GM23338 (cell line): ENCODE measurements around the gene MROH2A. TPM values are rescaled to one million over a fixed set of nuclear protein-coding genes. Genes with fewer than 3 reads are reported as not detected.

Experiments used
- ATAC-seq: fragments of 200-7000 bp; cut with Tn5 transposase; 3 replicates; pipeline ENCODE4 v1.9.1; 2020
- DNase-seq: peaks from one replicate; pipeline ENCODE4 v3.0.0-alpha.2; 2015; ENCODE audit warnings: low spot score
- H2AFZ ChIP-seq: fragments of 200-600 bp; sonication (generic); 2 replicates; pipeline ENCODE4 v1.8.0; 2016; ENCODE audit warnings: antibody characterized with exemption, mild to moderate bottlenecking, moderate library complexity
- H3F3A ChIP-seq: fragments of 200-600 bp; sonication (generic); replicated peaks from 2 replicates; pipeline ENCODE4 v1.8.0; 2017; ENCODE audit warnings: antibody characterized with exemption, mixed run types, low read depth
- H3K27ac ChIP-seq: fragments of 200-600 bp; sonication (generic); 2 replicates; pipeline ENCODE4 v1.6.1; 2016; ENCODE audit warnings: low read depth
- H3K27me3 ChIP-seq: fragments of 200-600 bp; sonication (generic); 2 replicates; pipeline ENCODE4 v1.8.0; 2016; ENCODE audit warnings: mild to moderate bottlenecking, mixed run types, moderate library complexity; ENCODE audit not compliant: insufficient read depth
- H3K36me3 ChIP-seq: fragments of 200-600 bp; sonication (generic); 2 replicates; pipeline ENCODE4 v1.8.0; 2016; ENCODE audit warnings: mild to moderate bottlenecking; ENCODE audit not compliant: insufficient read depth
- H3K4me1 ChIP-seq: fragments of 200-600 bp; sonication (generic); 2 replicates; pipeline ENCODE4 v1.8.0; 2016; ENCODE audit warnings: mild to moderate bottlenecking, moderate library complexity; ENCODE audit not compliant: insufficient read depth
- H3K4me2 ChIP-seq: fragments of 200-600 bp; sonication (generic); 2 replicates; pipeline ENCODE4 v1.7.1; 2017; ENCODE audit warnings: mixed run types
- H3K4me3 ChIP-seq: fragments of 200-600 bp; sonication (generic); 2 replicates; pipeline ENCODE4 v1.6.1; 2016; ENCODE audit warnings: mixed run types
- H3K79me2 ChIP-seq: fragments of 200-600 bp; sonication (generic); replicated peaks from 2 replicates; pipeline ENCODE4 v1.8.0; 2017; ENCODE audit warnings: mild to moderate bottlenecking; ENCODE audit not compliant: insufficient read depth
- H3K9me2 ChIP-seq: fragments of 200-600 bp; sonication (generic); 2 replicates; pipeline ENCODE4 v1.8.0; 2017; ENCODE audit not compliant: insufficient read depth
- H4K20me1 ChIP-seq: fragments of 200-600 bp; sonication (generic); replicated peaks from 2 replicates; pipeline ENCODE4 v1.8.0; 2017; ENCODE audit warnings: mild to moderate bottlenecking; ENCODE audit not compliant: insufficient read depth
- H3K27ac Mint-ChIP-seq: 2 replicates; pipeline ENCODE4 v1.8.0; 2020; ENCODE audit warnings: inconsistent platforms, mild to moderate bottlenecking, moderate library complexity, mixed read lengths
- H3K27me3 Mint-ChIP-seq: 3 replicates; pipeline ENCODE4 v1.8.0; 2022; ENCODE audit warnings: low read depth, mild to moderate bottlenecking, moderate library complexity, mixed read lengths, inconsistent platforms; ENCODE audit not compliant: insufficient read depth, poor library complexity
- H3K36me3 Mint-ChIP-seq: 3 replicates; pipeline ENCODE4 v1.8.0; 2021; ENCODE audit warnings: low read depth, mild to moderate bottlenecking, inconsistent platforms, moderate library complexity, mixed read lengths
- H3K4me1 Mint-ChIP-seq: 3 replicates; pipeline ENCODE4 v1.8.0; 2020; ENCODE audit warnings: mild to moderate bottlenecking, inconsistent platforms, mixed read lengths
- H3K4me3 Mint-ChIP-seq: 3 replicates; pipeline ENCODE4 v1.8.0; 2021; ENCODE audit warnings: moderate library complexity, mild to moderate bottlenecking, inconsistent platforms, mixed read lengths
- H3K9me3 Mint-ChIP-seq: 3 replicates; pipeline ENCODE4 v1.8.0; 2020; ENCODE audit warnings: moderate library complexity, mild to moderate bottlenecking, inconsistent platforms, mixed read lengths
- CREB1 ChIP-seq: fragments of 250-450 bp; sonication (Bioruptor Pico); IDR thresholded peaks from 2 replicates; pipeline ENCODE4 v1.5.0; 2020; ENCODE audit warnings: low read depth, mild to moderate bottlenecking, moderate library complexity
- EZH2 ChIP-seq: fragments of 200-600 bp; sonication (generic); IDR thresholded peaks from one replicate; pipeline ENCODE4 v1.8.0; 2017; ENCODE audit warnings: antibody characterized with exemption, mild to moderate bottlenecking, low read depth; ENCODE audit not compliant: unreplicated experiment
- JUNB ChIP-seq: IDR thresholded peaks from one replicate; pipeline ENCODE4 v1.6.1; 2016; ENCODE audit warnings: antibody characterized with exemption; ENCODE audit not compliant: unreplicated experiment
- STAT1 ChIP-seq: IDR thresholded peaks from one replicate; pipeline ENCODE4 v1.6.1; 2016; ENCODE audit warnings: antibody characterized with exemption; ENCODE audit not compliant: unreplicated experiment
- polyA plus RNA-seq: library from polyadenylated mRNA; unstranded; fragments of >200 nt; fragmentation: Nextera tagmentation; extraction: Ambion mirVana; gene quantifications from 2 replicates; pipeline ENCODE4 v1.2.1, GENCODE V29; 2016
- total RNA-seq: library from RNA; depleted of rRNA; stranded (reverse); fragments of >200 nt; shearing (Covaris generic); gene quantifications from 2 replicates; pipeline ENCODE4 v1.2.3, GENCODE V29; 2014
- TF ChIP-seq, protein P1 (sequence below), 2 experiments: fragments of 200-600 bp in 1 of 2; sonication (generic) in 1 of 2; conservative IDR thresholded peaks; 2 replicates each; pipeline versions ENCODE4 v1.5.1 to v1.6.1; 2016 to 2017; ENCODE audit warnings: antibody characterized with exemption in 2 of 2, low read depth in 2 of 2, mild to moderate bottlenecking in 2 of 2, moderate library complexity in 1 of 2
- TF ChIP-seq, protein P2 (sequence below): fragments of 250-450 bp; sonication (Bioruptor Pico); IDR thresholded peaks from 2 replicates; pipeline ENCODE4 v1.5.0; 2020; ENCODE audit warnings: mild to moderate bottlenecking, moderate library complexity

Gene MROH2A
- total and polyA plus RNA-seq, 2 experiments from 2014 or later: not detected

DNA sequence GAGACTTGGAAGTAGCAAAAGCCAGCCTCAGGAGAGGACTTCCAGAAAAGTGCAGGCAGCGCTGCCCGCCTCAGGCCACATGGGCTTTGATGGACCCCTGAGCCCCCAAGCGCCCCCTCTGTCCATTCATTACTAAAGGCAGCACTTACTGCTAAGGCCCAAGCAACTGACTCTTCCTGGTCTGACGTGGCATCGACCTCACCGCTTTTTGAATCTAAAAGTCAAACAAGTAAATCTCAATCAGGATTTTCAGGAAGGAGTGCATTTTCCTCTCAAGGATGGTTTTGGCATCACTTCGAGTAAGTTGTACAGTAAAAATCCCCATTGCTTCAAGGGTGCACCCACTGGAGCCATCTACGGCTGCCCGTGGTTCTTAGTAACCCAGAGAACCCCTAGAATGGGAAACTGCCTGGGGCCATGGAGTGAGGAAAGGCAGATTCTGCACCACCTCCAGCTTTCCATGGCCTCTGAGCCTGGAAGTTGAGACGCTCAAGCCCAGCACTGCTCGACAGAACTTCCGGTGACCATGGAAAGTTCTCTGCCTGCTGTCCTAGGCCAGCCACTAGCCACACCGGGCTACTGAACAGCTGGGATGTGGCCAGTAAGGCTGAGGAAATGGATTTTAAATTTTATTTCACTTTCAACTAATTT, 69.2 kb downstream of the MROH2A start:
- Mint-ChIP-seq H3K4me3 (no peak overlapping the region), H3K4me1 (peaks cover 5% of the 10 kb centered on the region), H3K36me3 (peaks cover 99% of the 10 kb centered on the region), H3K9me3 (no peaks in the 10 kb centered on the region), H3K27ac (no peak overlapping the region), H3K27me3 (peaks cover 12% of the 10 kb centered on the region)
- TF ChIP-seq, protein P1, sequence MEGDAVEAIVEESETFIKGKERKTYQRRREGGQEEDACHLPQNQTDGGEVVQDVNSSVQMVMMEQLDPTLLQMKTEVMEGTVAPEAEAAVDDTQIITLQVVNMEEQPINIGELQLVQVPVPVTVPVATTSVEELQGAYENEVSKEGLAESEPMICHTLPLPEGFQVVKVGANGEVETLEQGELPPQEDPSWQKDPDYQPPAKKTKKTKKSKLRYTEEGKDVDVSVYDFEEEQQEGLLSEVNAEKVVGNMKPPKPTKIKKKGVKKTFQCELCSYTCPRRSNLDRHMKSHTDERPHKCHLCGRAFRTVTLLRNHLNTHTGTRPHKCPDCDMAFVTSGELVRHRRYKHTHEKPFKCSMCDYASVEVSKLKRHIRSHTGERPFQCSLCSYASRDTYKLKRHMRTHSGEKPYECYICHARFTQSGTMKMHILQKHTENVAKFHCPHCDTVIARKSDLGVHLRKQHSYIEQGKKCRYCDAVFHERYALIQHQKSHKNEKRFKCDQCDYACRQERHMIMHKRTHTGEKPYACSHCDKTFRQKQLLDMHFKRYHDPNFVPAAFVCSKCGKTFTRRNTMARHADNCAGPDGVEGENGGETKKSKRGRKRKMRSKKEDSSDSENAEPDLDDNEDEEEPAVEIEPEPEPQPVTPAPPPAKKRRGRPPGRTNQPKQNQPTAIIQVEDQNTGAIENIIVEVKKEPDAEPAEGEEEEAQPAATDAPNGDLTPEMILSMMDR (conservative IDR thresholded peaks at IDR 0.05; ENCODE audit: low read depth in 2 of 2): 0 out of 4 replicates have a peak, but pooled peaks of 1 of the 2 experiments have one; percentile 11
- no peak for TF ChIP-seq JUNB
- no peaks in the 10 kb centered on the region for H3F3A ChIP-seq
- H3K4me2 ChIP-seq: no peak overlapping the region
- H3K27me3 ChIP-seq: no peaks in the 10 kb centered on the region
- no peak overlapping the region for H3K27ac ChIP-seq
- ATAC-seq: no peak; the same call in 2 of the 3 replicates
- peaks cover 88% of the 10 kb centered on the region for H3K79me2 ChIP-seq
- H3K4me3 ChIP-seq: no peak overlapping the region
- DNase-seq: no peak
- peaks cover 91% of the 10 kb centered on the region for H3K36me3 ChIP-seq
- peaks cover 2% of the 10 kb centered on the region; the same call in 1 of the 2 replicates for H3K4me1 ChIP-seq
- peaks cover 48% of the 10 kb centered on the region for H4K20me1 ChIP-seq
- H2AFZ ChIP-seq: no peak overlapping the region
- H3K9me2 ChIP-seq: no peaks in the 10 kb centered on the region

DNA sequence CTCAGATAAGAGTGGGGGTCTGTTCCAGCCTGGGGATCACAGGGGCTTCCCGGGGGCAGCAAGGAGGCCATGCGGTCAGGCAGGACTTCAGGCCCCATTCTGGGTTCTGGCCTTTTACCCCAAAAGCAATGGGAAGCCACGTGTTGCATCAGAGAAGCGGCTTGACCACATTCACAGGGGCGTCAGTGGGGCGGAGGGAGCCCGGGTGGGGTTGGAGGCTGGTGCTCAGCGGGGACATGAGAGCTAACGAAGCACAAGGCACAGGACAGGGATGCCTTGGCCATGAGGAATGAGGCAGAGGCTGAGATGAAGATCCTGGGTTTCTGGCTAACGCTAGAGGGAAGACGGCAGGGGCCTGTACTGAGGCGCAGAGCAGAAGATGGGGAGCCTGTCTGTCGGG, 70.1 kb downstream of the MROH2A start:
- DNase-seq: no peak
- peaks cover 10% of the 10 kb centered on the region for H3K27me3 Mint-ChIP-seq
- ATAC-seq: no peak
- H3K9me3 Mint-ChIP-seq: no peaks in the 10 kb centered on the region
- Histone ChIP-seq H3K4me2 (no peak overlapping the region), H3F3A (no peaks in the 10 kb centered on the region), H3K36me3 (peaks cover 90% of the 10 kb centered on the region), H3K4me3 (no peak overlapping the region), H3K9me2 (no peaks in the 10 kb centered on the region), H3K27ac (no peak overlapping the region), H3K4me1 (peaks cover 11% of the 10 kb centered on the region), H2AFZ (no peak overlapping the region), H3K27me3 (no peaks in the 10 kb centered on the region), H3K79me2 (peaks cover 88% of the 10 kb centered on the region), H4K20me1 (peaks cover 50% of the 10 kb centered on the region)
- peak overlapping the region; percentile 42; the same call in 1 of the 2 replicates for H3K27ac Mint-ChIP-seq
- peaks cover 99% of the 10 kb centered on the region for H3K36me3 Mint-ChIP-seq
- H3K4me3 Mint-ChIP-seq: no peak overlapping the region
- H3K4me1 Mint-ChIP-seq: peaks cover 12% of the 10 kb centered on the region
- TF ChIP-seq, protein P2, sequence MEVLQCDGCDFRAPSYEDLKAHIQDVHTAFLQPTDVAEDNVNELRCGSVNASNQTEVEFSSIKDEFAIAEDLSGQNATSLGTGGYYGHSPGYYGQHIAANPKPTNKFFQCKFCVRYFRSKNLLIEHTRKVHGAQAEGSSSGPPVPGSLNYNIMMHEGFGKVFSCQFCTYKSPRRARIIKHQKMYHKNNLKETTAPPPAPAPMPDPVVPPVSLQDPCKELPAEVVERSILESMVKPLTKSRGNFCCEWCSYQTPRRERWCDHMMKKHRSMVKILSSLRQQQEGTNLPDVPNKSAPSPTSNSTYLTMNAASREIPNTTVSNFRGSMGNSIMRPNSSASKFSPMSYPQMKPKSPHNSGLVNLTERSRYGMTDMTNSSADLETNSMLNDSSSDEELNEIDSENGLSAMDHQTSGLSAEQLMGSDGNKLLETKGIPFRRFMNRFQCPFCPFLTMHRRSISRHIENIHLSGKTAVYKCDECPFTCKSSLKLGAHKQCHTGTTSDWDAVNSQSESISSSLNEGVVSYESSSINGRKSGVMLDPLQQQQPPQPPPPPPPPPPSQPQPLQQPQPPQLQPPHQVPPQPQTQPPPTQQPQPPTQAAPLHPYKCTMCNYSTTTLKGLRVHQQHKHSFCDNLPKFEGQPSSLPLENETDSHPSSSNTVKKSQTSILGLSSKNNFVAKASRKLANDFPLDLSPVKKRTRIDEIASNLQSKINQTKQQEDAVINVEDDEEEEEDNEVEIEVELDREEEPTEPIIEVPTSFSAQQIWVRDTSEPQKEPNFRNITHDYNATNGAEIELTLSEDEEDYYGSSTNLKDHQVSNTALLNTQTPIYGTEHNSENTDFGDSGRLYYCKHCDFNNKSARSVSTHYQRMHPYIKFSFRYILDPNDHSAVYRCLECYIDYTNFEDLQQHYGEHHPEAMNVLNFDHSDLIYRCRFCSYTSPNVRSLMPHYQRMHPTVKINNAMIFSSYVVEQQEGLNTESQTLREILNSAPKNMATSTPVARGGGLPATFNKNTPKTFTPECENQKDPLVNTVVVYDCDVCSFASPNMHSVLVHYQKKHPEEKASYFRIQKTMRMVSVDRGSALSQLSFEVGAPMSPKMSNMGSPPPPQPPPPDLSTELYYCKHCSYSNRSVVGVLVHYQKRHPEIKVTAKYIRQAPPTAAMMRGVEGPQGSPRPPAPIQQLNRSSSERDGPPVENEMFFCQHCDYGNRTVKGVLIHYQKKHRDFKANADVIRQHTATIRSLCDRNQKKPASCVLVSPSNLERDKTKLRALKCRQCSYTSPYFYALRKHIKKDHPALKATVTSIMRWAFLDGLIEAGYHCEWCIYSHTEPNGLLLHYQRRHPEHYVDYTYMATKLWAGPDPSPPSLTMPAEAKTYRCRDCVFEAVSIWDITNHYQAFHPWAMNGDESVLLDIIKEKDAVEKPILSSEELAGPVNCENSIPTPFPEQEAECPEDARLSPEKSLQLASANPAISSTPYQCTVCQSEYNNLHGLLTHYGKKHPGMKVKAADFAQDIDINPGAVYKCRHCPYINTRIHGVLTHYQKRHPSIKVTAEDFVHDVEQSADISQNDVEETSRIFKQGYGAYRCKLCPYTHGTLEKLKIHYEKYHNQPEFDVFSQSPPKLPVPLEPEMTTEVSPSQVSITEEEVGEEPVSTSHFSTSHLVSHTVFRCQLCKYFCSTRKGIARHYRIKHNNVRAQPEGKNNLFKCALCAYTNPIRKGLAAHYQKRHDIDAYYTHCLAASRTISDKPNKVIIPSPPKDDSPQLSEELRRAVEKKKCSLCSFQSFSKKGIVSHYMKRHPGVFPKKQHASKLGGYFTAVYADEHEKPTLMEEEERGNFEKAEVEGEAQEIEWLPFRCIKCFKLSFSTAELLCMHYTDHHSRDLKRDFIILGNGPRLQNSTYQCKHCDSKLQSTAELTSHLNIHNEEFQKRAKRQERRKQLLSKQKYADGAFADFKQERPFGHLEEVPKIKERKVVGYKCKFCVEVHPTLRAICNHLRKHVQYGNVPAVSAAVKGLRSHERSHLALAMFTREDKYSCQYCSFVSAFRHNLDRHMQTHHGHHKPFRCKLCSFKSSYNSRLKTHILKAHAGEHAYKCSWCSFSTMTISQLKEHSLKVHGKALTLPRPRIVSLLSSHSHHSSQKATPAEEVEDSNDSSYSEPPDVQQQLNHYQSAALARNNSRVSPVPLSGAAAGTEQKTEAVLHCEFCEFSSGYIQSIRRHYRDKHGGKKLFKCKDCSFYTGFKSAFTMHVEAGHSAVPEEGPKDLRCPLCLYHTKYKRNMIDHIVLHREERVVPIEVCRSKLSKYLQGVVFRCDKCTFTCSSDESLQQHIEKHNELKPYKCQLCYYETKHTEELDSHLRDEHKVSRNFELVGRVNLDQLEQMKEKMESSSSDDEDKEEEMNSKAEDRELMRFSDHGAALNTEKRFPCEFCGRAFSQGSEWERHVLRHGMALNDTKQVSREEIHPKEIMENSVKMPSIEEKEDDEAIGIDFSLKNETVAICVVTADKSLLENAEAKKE (CRISPR knock-in tag): no peak
- TF ChIP-seq STAT1: no peak
- TF ChIP-seq EZH2: no peak
- TF ChIP-seq, protein P1 (conservative IDR thresholded peaks at IDR 0.05; ENCODE audit: low read depth in 2 of 2): no peak
- TF ChIP-seq CREB1: no peak
